AG08395 (cell line): ENCODE data around the gene NPHS1.

Experiments used
- DNase-seq: peaks from one replicate; pipeline ENCODE4 v3.0.0; 2012; ENCODE audit warnings: mixed read lengths, low spot score

Gene NPHS1

DNA sequence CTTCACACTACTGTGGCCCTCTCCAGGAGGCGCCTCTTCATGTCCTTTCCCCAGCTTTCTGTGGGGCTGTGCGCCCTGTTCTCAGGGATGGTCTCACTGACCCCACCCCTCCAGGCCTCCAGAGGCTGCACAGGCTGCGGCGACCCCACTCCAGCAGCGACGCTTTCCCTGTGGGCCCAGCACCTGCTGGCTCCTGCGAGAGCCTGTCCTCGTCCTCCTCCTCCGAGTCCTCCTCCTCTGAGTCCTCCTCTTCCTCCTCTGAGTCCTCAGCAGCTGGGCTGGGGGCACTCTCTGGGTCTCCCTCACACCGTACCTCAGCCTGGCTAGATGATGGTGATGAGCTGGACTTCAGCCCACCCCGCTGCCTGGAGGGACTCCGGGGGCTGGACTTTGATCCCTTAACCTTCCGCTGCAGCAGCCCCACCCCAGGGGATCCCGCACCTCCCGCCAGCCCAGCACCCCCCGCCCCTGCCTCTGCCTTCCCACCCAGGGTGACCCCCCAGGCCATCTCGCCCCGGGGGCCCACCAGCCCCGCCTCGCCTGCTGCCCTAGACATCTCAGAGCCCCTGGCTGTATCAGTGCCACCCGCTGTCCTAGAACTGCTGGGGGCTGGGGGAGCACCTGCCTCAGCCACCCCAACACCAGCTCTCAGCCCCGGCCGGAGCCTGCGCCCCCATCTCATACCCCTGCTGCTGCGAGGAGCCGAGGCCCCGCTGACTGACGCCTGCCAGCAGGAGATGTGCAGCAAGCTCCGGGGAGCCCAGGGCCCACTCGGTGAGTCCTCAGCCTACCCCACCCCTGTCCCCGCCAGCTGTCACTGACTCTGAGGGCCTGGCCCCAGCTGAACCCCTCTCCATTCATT, 65.8 kb downstream of the NPHS1 start:
- DNase-seq = no peak

DNA sequence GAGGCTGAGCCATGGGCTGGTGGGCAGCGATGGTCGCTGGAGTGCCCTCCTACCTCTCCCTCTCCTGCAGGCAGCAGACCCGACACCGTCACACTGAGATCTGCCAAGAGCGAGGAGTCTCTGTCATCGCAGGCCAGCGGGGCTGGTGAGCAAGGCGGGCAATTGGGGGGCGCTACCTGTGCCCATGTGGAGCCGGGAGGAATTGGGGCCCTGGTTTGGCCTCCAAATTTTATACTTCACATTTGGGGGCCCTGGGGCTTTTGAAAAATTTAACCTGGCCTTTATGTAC, 67.0 kb downstream of the NPHS1 start:
- DNase-seq = no peak

DNA sequence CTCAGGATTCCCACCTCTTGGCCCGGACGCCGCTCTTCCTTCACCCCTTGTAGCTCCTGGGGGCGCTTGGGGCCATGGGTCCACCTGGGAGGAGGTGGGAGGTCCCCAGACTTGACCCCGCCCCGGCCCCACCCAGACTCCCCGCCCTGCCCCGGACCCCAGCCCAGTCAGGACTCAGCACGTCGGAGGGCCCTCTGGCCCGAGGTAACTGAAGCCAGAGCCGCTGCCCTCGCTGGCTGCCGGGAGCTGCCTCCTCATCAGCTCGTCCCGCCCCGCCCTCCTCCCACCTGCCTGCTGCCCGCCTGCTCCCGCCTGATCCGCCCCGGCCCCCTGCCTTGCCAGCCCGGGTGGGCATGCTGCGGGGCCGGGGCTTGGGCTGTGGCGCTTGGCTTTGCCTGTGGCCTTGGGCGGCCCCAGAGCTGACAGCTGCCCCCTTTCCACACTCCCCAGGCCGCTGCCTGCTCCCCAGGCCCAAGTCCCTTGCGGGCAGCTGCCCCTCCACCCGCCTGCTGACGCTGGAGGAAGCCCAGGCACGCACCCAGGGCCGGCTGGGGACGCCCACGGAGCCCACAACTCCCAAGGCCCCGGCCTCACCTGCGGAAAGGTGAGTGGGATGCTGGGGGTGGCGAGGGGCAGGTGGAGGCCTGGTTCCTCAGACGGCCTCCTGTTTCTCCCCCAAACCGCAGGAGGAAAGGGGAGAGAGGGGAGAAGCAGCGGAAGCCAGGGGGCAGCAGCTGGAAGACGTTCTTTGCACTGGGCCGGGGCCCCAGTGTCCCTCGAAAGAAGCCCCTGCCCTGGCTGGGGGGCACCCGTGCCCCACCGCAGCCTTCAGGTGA, 67.6 kb downstream of the NPHS1 start:
- DNase-seq = no peak

DNA sequence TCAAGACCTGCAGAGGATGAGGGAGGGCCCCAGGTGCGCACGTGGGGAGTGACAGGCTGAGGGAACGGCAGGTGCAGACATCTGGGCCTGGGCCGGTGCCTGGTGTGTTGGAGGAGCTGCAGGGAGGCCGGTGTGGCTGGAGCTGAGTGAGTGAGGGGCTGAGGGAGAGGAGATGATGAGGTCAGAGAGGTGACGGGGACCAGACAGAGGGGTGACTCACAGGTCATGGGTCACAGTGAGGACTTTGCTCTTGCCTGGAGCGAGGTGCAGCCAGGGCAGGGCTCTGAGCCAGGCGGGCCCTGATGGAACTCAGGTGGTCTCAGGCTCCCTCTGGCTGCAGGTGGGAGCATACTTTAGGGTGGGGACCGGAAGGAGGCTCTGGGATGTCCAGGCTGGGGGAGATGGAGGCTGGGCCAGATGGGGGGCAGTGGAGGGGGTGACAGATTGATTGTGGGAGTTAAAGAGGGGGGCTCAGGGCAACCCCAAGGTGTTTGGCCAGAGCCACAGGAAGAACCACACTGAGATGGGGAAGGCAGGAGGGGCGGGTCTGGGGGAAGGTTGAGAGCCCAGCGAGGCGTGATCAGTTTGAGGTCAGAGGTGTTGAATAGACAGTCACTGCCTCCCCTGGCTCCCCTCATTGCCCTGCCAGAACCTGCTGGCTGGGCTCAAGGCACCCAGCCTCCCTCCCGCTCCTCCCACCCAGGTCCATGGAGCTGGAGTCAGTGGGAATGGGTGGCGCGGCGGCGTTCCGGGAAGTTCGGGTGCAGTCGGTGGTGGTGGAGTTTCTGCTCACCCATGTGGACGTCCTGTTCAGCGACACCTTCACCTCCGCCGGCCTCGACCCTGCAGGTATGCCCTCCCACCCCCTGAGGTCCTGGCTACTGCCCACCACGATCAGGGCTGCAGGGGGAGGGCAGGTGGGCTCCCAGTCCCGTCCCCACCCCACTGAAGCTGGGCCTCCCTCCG, 68.6 kb downstream of the NPHS1 start:
- no peak for DNase-seq

DNA sequence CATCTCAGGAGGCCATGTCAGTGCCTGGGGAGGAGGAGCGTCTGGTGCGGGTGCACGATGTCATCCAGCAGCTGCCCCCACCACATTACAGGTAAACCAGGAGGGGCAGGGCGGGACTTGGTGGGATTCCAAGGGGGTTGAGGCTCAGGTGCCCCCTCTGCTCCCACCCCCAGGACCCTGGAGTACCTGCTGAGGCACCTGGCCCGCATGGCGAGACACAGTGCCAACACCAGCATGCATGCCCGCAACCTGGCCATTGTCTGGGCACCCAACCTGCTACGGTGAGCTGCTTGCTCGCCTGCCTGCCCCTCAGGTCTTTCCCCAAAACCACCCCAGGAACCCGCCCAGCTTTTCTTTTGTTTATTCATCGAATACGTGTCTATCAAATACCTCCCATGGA, 69.7 kb downstream of the NPHS1 start:
- no peak for DNase-seq

DNA sequence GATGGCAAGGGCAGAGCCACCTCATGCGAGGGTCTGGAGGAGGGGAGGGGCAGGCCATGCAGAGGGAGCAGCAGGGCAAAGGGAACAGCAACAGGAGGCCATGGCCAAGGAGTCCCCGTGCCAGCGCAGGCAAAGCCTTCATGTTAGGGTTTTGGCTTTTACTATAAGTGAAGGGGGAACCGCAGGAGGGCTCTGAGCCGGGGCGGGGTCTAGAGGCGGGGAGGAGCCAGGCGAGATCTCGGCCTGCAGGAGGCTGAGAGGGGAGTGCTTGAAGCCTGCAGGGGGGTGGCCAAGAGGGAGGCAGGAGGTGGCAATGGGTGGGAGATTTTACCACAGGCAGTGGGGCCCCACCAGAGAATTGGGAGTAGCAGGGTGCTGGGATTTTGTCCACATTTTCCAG, 70.7 kb downstream of the NPHS1 start:
- no peak for DNase-seq

DNA sequence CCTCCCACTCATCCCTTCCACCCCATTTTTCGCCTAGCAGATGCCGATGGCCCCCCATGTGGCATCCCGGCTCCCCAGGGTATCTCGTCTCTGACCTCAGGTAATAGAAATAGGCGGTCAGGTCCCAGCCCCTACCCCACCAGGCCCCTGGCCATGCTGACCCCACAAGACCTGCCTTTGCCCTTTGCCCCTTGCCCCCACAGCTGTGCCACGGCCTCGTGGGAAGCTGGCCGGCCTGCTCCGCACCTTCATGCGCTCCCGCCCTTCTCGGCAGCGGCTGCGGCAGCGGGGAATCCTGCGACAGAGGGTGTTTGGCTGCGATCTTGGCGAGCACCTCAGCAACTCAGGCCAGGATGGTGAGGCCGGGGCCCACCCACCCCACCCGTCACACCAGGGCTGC, 71.6 kb downstream of the NPHS1 start:
- DNase-seq = no peak

DNA sequence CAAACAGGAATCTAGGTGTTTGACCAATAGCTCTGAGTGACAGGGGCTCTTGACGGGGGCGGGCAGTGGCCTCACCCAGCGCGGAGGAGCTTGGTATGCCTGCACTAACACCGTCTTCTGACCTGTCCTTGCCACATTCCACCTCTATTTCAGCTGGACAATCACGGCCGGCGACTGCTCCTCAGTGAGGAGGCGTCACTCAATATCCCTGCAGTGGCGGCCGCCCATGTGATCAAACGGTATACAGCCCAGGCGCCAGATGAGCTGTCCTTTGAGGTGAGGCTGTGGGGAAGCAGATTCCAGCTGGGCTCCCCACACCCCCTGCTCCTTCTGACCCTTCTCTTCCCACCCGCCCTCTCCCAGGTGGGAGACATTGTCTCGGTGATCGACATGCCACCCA, 72.2 kb downstream of the NPHS1 start:
- no peak for DNase-seq

DNA sequence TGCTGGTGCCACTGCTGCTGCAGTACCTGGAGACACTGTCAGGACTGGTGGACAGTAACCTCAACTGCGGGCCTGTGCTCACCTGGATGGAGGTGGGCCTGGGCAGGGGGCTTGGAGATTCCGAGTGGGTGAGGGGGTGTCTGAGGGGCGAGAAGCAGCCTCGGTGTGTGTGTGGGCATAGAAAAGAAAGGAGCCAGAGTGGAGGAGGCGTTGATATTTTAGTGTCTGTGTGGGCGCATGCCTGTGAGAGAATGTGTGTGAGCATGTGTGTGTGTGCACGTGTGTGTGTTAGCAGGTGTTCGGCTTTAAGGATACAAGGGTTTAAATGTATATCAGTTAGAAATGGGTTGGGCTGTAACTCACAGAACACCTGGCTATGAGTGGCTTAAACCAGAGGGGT, 73.3 kb downstream of the NPHS1 start:
- DNase-seq = no peak

DNA sequence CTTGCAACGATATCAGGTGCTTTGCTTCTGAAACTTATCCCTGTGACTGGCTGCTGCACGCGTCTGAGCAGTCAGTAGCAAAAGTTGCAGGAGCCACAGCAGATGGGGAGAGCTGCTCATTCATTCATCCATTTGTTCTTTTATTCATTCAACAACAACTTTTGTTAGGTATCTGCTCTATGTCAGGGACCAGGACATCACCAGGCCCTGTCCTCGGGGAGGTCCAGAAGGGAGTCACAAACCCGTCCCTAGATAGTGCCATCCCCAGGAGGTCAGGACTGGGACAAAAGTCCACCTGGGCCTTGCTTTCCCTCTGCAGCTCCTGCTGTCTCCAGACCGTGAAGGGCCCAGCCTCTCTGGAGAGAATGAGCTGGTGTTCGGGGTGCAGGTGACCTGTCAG, 74.3 kb downstream of the NPHS1 start:
- DNase-seq = no peak

DNA sequence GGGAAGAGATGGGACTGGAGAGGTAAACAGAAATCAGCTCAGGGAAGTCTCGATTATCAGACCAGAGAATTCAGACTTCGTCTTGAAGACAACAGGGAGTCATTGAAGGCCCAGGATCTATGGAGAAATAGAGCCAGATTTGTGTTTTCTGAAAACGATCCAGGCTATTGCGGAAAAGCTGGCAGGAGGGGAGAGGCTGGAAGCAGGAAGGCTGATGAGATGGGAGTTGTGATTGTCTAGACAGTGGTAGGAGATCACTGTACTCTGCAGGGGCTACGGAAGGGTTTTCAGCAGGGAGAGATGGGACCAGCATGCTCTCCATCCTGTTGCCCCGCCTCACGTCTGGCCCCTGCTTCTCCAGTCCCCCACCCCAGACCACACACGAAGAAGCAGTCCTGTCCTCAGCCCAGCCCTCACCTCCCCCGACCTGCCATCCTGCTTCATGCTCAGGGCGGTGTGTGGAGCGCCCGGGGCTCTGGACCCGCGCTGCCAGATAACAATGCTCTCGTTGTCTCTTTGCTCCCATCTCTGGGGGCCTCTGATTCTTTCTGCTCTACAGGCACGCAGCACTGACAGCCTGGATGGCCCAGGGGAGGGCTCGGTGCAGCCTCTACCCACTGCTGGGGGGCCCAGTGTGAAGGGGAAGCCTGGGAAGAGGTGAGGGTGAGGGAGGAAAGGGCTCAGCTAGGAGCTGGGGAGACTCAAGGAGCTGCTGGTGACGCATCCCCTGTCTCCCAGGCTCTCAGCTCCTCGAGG, 75.0 kb downstream of the NPHS1 start:
- no peak for DNase-seq

DNA sequence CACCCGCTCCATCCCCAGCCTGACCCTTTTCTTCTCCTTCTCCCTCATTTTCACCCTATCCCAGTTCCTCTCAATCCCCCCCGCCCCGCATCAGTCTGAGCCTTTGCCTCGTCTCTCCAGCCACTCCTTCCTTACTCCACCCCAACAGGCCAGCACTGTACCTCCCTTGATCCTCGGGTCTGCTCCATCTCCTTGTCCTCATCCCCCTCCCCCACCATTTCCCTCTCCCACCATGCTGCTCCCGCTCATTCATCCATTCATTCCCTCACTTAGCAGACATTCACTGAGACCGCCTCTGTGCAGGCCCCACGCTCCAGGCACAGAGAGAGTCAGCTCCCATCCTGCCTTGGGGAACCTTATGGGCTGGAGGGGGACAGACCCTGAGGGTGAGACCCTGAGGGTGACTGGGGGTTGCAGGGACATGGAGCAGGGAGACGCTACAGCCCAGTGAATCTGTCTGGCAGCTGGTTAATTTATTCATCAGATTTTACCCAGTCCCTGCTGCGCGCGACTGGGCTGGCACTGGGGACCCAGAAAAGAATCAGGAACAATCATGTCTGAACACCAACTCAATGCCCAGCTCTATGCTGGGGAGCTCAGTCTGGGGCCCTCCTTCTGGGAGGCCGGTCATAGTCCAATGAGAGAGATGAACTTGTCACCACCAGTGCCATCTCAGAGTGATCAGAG, 76.1 kb downstream of the NPHS1 start:
- DNase-seq = no peak
